DOHH2 (cell line): ENCODE data around the gene SMPD3.

Experiments used
- H3F3A ChIP-seq: fragments of 200-600 bp; sonication (generic), shearing (Covaris generic); 2 replicates; pipeline ENCODE4 v1.6.0; 2016; ENCODE audit warnings: antibody characterized with exemption, mild to moderate bottlenecking; ENCODE audit not compliant: control insufficient read depth, insufficient read depth
- H3K27ac ChIP-seq: fragments of 200-600 bp; sonication (generic); 2 replicates; pipeline ENCODE4 v1.5.1; 2014; ENCODE audit warnings: low read depth, mild to moderate bottlenecking, low read length, moderate library complexity
- H3K27me3 ChIP-seq: fragments of 200-600 bp; sonication (generic); 2 replicates; pipeline ENCODE4 v1.6.1; 2014; ENCODE audit warnings: mild to moderate bottlenecking, low read length, mixed read lengths; ENCODE audit not compliant: control insufficient read depth
- H3K36me3 ChIP-seq: fragments of 200-600 bp; sonication (generic); 2 replicates; pipeline ENCODE4 v1.6.1; 2014; ENCODE audit warnings: mild to moderate bottlenecking, low read length, moderate library complexity, mixed read lengths; ENCODE audit not compliant: control insufficient read depth
- H3K4me1 ChIP-seq: fragments of 200-600 bp; sonication (generic); 2 replicates; pipeline ENCODE4 v1.6.1; 2014; ENCODE audit warnings: mild to moderate bottlenecking, low read length, mixed read lengths; ENCODE audit not compliant: control insufficient read depth
- H3K4me2 ChIP-seq: fragments of 200-600 bp; sonication (generic); 2 replicates; pipeline ENCODE4 v1.6.0; 2014; ENCODE audit warnings: mild to moderate bottlenecking, low read length, moderate library complexity
- H3K4me3 ChIP-seq: fragments of 200-600 bp; sonication (generic); 2 replicates; pipeline ENCODE4 v1.5.1; 2014; ENCODE audit warnings: mild to moderate bottlenecking, low read length, mixed read lengths
- H3K79me2 ChIP-seq: fragments of 200-600 bp; sonication (generic); 2 replicates; pipeline ENCODE4 v1.6.1; 2014; ENCODE audit warnings: mild to moderate bottlenecking, low read length, mixed read lengths; ENCODE audit not compliant: control insufficient read depth
- H3K9me2 ChIP-seq: fragments of 200-600 bp; sonication (generic); replicated peaks from 2 replicates; pipeline ENCODE4 v1.6.1; 2014; ENCODE audit warnings: mild to moderate bottlenecking, low read length, mixed read lengths; ENCODE audit not compliant: control insufficient read depth
- H3K9me3 ChIP-seq: fragments of 200-600 bp; sonication (generic); 2 replicates; pipeline ENCODE4 v1.6.1; 2014; ENCODE audit warnings: antibody characterized with exemption, low read length, mixed read lengths; ENCODE audit not compliant: control insufficient read depth, insufficient read depth
- H4K20me1 ChIP-seq: fragments of 200-600 bp; sonication (generic); 2 replicates; pipeline ENCODE4 v1.6.0; 2014; ENCODE audit warnings: low read depth, mild to moderate bottlenecking, antibody characterized with exemption, low read length, moderate library complexity; ENCODE audit not compliant: control insufficient read depth, insufficient read depth
- EZH2phosphoT487 ChIP-seq: fragments of 200-600 bp; sonication (generic); IDR thresholded peaks from 2 replicates; pipeline ENCODE4 v1.6.1; 2017; ENCODE audit warnings: borderline replicate concordance, mild to moderate bottlenecking, antibody characterized with exemption, low read length, moderate library complexity, mixed read lengths
- TF ChIP-seq, protein P1 (sequence below): fragments of 200-600 bp; sonication (generic); IDR thresholded peaks from one replicate; pipeline ENCODE4 v1.5.1; 2014; ENCODE audit warnings: antibody characterized with exemption, mild to moderate bottlenecking, low read depth, low read length; ENCODE audit not compliant: poor library complexity, severe bottlenecking

Gene SMPD3

GRCh38 chr16:68364561-68364998 is 83.7 kb downstream of the SMPD3 start:
- no peaks in the 10 kb centered on the region; the same call in 1 of the 2 replicates for H4K20me1 ChIP-seq
- TF ChIP-seq, protein P1, sequence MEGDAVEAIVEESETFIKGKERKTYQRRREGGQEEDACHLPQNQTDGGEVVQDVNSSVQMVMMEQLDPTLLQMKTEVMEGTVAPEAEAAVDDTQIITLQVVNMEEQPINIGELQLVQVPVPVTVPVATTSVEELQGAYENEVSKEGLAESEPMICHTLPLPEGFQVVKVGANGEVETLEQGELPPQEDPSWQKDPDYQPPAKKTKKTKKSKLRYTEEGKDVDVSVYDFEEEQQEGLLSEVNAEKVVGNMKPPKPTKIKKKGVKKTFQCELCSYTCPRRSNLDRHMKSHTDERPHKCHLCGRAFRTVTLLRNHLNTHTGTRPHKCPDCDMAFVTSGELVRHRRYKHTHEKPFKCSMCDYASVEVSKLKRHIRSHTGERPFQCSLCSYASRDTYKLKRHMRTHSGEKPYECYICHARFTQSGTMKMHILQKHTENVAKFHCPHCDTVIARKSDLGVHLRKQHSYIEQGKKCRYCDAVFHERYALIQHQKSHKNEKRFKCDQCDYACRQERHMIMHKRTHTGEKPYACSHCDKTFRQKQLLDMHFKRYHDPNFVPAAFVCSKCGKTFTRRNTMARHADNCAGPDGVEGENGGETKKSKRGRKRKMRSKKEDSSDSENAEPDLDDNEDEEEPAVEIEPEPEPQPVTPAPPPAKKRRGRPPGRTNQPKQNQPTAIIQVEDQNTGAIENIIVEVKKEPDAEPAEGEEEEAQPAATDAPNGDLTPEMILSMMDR, result peak; percentile 32
- TF ChIP-seq EZH2phosphoT487, result no peak
- no peaks in the 10 kb centered on the region for H3K79me2 ChIP-seq
- H3K36me3 ChIP-seq, result no peaks in the 10 kb centered on the region
- H3K4me1 ChIP-seq, result peaks cover 20% of the 10 kb centered on the region
- H3K9me2 ChIP-seq, result no peaks in the 10 kb centered on the region
- no peak overlapping the region for H3K27ac ChIP-seq
- no peaks in the 10 kb centered on the region for H3F3A ChIP-seq
- H3K4me2 ChIP-seq, result no peak overlapping the region
- peaks cover 19% of the 10 kb centered on the region for H3K27me3 ChIP-seq
- H3K9me3 ChIP-seq, result no peaks in the 10 kb centered on the region
- H3K4me3 ChIP-seq, result no peak overlapping the region

DNA sequence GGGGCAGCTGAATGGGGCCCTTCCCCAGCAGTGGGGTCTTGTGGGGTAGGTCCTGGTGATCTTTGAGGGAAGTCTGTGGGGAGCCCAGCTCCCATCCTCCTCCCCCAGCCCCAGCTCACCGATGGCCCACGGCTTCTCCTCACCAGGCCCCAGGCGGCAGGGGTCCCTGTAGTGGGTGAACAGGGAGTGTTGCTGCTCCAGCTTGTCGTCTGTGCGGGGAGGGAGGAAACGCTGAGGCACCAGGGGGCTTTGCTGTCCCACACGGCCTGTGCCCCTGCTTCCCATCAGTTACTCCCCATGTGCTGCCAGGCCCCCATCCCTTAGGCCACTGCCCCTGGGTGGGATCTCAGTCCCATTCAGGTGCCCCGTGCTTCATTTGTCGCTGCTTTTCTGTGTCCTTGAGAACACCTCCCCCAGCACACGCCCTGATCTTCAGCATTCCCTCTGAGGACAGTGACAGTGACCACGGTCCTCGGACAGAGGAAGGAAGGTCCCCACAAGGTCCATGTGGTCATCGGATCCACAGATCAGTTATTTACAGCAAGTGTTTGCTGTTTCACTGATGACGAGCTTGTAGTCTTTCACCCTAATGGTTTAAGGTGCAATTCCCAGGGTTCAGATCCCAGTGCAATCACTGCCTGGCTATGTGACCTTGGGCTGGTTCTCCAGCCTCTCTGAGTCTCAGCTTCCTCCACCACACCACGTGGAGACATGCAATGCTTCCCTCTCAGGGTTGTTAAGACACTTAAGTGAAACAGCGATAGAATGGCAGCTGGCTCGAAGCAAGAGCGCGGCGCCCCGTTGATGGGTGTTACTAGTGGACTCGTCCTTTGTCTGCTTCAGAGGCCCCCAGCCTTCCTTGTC is 84.4 kb downstream of the SMPD3 start:
- Histone ChIP-seq H3K4me2 (no peak overlapping the region), H3K36me3 (no peaks in the 10 kb centered on the region; the same call in 1 of the 2 replicates)

GRCh38 chr16:68362947-68363657 is 85.2 kb downstream of the SMPD3 start:
- TF ChIP-seq, protein P1, result no peak
- TF ChIP-seq EZH2phosphoT487, result no peak
- peaks cover 6% of the 10 kb centered on the region for H3K4me1 ChIP-seq
- no peaks in the 10 kb centered on the region for H3K9me2 ChIP-seq
- no peak overlapping the region for H3K4me2 ChIP-seq
- peaks cover 17% of the 10 kb centered on the region for H3K27me3 ChIP-seq
- H3K79me2 ChIP-seq, result no peaks in the 10 kb centered on the region
- H3K27ac ChIP-seq, result no peak overlapping the region
- no peak overlapping the region for H3K4me3 ChIP-seq
- H3K36me3 ChIP-seq, result peaks cover 5% of the 10 kb centered on the region; the same call in 1 of the 2 replicates
- H3K9me3 ChIP-seq, result no peaks in the 10 kb centered on the region
- no peaks in the 10 kb centered on the region for H4K20me1 ChIP-seq
- H3F3A ChIP-seq, result no peaks in the 10 kb centered on the region

More for the DNA sequence above, 84.4 kb downstream of the SMPD3 start:
- Histone ChIP-seq H3F3A (no peaks in the 10 kb centered on the region), H4K20me1 (no peaks in the 10 kb centered on the region), H3K9me3 (no peaks in the 10 kb centered on the region), H3K27me3 (peaks cover 17% of the 10 kb centered on the region), H3K79me2 (no peaks in the 10 kb centered on the region), H3K4me3 (no peak overlapping the region), H3K27ac (no peak overlapping the region), H3K4me1 (peaks cover 14% of the 10 kb centered on the region), H3K9me2 (no peaks in the 10 kb centered on the region)
- TF ChIP-seq EZH2phosphoT487, result no peak
- TF ChIP-seq, protein P1, result no peak
